Measurements from ENCODE around the gene NRL.

The NRL gene

DNA sequence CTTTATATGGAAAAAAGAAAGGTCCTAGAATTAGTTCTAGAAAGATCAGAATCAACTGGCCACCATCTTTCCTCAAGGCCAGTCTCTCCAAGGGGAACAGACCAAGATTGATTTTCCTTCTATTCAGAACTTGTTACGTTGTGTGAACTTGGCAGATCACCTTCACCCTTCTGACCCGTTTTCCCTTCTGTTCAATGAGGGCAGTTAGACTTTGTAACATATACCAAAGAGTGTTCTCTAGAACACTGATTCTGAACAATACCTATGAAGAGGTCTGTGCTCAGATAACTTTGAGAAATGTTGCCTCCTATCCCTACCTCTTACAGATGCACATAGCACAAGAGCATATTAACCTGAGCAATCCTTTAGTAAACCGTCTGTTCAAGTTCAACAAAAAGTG is 31.3 kb downstream of the NRL start:
- no peak for DNase-seq (ENCODE audit: low read depth in 2 of 2, low spot score in 1 of 2)

DNA sequence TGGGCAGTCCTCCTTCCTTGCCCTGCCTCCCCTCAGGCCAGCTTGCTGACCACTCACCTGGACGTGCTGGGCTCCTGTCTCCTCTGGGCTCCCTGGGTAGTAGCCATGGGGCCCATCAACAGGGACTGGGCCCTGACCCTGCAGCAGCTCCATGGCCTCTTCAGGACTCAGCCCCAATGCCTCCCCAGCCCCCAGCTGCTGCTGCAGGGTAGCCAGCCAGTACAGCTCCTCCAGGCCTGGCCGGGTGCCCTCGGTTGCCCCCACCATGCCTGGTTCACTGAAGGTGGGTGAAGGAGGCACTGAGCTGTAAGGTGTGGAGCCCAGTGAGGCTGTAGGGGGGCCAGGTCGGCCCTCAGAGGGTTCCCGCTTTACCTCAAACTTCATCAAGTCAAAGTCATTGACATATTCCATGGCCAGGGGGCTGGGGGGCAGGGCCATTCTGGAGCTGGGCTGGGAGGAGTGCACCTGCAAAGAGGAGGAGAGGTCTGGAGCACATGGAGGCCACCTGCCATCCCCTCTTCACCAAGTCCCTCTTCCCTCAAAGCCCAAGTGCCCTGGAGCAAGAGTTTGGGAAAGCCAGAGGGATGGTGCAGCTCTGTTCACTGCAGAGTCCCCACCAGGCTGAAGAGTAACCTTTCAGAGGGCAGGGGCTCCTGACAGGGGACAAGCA is 32.2 kb downstream of the NRL start:
- DNase-seq (ENCODE audit: low read depth in 2 of 2, low spot score in 1 of 2): no peak

DNA sequence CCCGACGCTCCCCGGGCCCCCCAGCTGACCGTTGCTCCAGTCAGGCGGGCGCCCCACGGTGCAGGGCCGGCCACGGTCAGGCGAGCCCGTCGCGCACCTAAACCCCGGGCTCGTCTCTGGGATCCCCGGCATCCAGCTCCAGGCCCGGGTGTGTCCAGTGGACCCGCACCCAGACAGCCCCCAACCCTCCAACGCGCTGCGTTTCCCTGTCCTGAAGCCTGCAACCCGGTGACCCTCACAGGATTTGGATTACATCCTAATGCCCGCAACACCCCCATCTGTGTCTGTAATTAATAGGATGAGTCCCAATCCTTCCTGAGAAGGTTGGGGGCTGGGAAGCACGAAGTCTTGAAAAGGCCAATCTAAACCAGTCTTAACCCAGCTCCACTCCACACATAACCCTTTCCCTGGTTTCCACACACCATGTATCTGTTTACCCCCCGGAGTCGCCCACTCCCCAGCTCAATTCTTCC is 33.0 kb downstream of the NRL start:
- DNase-seq (ENCODE audit: low read depth in 2 of 2, low spot score in 1 of 2): no peak

DNA sequence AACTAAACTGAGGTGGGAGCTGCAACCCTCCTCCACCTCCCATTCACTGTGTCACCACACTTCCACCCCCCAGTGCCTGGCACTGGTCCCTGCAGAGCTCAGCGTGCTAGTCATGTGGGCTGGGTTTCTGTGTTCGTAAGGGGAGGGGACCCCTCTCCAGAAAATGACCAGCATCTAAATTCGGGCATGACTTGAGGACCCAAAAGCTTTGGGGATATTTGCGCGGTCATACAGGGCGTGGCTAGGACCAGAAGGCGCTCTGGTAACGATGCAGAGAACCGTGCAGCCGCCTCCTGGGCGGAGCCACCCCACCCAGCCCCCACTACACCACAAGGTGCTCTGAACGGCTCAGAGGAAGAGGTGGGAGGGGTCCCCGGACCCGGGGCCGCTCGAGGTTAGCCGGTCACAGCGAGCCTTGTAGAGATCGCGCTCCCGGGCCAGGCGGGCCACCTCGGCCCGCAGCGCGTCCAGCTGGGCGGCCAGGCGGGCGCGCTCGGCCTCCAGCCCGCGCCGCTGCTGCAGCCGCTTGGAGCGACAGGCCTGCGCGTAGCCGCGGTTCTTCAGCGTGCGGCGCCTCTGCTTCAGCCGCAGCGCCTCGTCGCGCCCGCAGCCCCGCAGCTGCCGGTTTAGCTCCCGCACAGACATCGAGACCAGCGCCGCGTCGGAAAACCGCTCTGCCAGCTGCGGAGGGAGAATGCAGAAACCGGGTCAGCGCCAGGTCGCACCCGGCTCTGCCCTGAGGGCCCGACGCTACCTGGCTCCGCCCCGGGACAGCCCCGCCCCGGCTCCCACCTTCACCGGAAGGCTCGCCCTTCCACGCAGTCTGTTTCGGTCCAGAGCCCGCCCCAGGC is 33.6 kb downstream of the NRL start:
- DNase-seq (ENCODE audit: low read depth in 2 of 2, low spot score in 1 of 2): peak in 1 of 2 donors; percentile 40

DNA sequence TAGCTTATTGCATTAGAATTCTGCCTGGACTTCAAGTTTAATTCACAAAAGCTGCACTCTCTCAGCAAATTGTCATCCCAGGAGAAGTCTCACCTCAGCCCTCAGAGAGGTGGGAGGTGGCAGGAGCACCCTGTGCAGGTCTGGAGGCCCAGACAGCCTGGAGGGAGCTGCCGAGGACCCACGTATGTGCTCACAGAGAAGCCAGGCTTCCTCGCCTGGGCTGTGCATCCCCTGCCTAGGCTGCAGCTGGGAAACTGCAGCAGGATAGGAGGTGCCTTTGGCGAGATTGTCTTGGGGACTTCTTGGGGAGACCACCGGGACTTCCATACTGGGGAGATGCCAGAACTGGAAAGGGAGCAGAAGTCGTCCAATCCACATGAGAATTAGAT is 34.6 kb downstream of the NRL start:
- DNase-seq (ENCODE audit: low read depth in 2 of 2, low spot score in 1 of 2): no peak

DNA sequence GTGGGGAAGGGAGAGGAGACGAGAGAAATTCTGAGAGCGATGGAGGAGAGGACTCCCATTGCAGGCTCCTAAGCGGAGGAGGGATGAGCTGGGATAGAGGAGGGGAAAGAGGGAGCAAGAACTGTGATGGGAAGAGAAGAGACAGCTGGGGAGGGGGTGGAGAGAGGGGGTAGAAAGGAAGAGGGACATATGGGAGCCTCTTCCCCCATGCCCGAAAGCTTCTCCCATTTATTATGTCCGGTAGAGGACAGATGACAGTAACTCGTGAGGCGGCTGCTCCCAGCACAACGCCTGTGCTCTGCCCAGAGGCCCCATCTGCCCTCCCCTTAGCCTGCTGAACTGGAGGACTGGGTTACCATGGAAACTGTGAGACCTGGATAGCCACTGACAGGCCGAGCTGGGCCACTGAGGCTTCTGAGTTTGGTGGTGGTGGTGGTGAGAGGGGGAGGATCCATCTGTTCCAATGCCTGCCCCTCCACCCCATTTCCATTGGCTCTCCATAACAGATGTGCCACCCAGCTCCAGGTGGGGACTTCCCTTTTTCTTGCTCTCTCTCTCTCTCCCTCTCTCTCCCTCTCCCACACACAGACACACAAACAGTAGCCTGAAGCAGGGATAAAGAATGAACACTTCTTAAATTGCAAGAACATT is 35.1 kb downstream of the NRL start:
- no peak for DNase-seq (ENCODE audit: low read depth in 2 of 2, low spot score in 1 of 2)

DNA sequence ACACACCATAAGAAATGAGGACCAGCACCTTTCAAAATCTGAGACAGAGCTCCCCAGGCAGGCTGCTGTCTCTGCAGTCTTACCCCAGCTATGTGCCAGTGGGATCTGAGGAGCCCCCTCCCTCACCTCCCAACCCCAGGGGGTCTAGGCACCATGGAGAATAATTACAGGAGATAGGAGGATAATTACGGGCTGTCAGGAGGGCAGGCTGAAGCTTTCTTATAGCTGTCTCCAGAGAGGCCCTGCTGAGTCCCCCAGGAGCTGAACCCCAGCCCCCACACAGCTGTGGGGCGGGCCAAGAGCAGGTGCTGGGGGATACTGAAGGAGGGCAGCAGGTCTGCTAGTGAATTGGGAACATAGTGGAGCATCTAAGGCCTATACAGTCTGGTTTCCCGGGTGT is 36.6 kb downstream of the NRL start:
- no peak for DNase-seq (ENCODE audit: low read depth in 2 of 2, low spot score in 1 of 2)

DNA sequence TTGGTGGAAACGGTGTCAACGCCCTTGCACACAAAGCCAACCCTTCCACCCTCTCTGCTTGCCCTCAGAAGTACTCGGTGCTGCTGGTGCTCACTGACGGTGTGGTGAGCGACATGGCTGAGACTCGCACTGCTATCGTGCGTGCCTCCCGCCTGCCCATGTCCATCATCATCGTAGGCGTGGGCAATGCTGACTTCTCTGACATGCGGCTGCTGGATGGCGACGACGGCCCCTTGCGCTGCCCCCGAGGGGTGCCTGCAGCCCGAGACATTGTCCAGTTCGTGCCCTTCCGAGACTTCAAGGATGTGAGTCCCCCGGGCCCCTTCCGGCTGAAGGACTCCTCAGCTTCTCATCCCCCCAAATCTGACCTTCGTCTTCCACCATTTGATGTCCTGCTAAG is 37.7 kb downstream of the NRL start:
- no peak for DNase-seq (ENCODE audit: low read depth in 2 of 2, low spot score in 1 of 2)

DNA sequence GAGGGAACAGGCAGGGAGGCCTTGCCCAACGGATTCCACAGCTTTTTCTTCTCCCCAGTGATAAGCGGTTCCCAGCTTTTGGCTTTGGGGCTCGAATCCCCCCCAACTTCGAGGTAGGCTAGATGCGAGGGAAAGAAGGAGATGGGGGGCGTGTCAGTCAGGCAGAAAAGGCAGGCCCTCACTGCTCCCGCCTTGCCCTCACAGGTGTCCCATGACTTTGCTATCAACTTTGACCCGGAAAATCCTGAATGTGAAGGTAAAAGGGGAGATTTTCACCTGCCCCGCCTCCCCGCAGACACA is 38.5 kb downstream of the NRL start:
- no peak for DNase-seq (ENCODE audit: low read depth in 2 of 2, low spot score in 1 of 2)

DNA sequence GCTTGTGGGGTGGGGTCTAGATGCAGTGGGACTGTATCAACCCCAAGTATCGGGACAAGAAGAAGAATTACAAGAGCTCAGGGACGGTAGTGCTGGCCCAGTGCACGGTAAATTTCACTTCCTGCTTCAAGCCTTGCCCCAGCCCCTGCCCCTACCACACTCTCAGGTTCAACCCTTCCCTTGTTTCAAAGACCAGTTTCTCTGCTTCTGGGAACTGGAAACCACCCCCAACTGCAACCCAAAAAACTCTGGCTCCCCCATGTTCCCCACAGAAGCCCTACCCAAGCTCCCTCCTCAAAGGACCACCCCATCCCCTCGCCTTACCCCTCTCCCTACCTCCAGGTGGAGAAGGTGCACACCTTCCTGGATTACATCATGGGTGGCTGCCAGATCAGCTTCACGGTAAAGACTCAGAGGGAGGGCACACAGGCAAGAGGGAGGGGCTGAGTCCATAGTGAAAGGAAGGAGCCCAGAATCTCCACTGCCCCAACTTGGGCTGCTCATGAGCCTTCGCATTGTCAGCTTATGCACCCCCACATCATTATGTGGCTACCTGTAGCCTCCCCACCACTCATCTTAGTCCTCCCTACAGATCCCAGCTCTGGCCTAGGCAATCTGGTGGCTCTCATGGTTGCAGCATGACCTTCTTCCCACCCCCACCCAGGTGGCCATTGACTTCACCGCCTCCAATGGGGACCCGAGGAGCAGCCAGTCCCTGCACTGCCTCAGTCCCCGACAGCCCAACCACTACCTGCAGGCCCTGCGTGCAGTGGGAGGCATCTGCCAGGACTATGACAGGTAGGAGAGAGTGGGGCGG is 39.1 kb downstream of the NRL start:
- no peak for DNase-seq (ENCODE audit: low read depth in 2 of 2, low spot score in 1 of 2)

DNA sequence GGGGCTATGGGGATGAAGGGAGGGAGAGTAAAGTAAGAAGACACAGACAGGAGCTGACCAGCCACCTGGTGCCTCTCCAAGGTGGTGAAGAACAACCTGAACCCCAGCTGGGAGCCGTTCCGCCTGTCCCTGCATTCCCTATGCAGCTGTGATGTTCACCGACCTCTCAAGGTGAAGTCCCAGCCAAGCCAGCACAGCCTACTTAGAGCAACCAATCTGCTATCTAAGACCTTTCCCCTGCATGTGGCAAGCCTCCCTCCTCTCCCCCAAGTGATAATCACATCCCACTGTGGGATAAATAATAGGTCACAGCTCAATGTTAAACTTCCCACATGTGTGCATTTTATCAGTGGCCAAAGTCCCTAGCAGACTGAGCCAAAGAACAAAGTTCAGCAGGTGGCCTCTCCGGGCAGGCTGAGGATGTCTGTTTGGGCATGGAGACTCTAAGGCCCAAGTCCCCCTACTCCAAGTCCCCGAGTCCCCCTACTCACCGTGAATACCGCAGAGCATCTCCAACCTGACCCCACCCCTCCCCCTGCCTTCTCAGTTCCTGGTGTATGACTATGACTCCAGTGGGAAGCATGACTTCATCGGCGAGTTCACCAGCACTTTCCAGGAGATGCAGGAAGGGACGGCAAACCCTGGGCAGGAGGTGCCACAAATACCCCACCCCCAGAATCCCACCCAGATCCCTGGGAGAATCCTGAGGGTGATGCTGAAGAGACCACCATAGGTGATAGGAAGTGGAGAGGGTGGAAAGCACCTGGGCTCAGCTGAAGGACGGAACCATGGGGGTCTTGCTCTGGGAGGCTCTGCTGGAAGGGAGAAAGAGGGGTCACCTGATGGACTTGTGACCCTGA is 39.9 kb downstream of the NRL start:
- DNase-seq (ENCODE audit: low read depth in 2 of 2, low spot score in 1 of 2): no peak

DNA sequence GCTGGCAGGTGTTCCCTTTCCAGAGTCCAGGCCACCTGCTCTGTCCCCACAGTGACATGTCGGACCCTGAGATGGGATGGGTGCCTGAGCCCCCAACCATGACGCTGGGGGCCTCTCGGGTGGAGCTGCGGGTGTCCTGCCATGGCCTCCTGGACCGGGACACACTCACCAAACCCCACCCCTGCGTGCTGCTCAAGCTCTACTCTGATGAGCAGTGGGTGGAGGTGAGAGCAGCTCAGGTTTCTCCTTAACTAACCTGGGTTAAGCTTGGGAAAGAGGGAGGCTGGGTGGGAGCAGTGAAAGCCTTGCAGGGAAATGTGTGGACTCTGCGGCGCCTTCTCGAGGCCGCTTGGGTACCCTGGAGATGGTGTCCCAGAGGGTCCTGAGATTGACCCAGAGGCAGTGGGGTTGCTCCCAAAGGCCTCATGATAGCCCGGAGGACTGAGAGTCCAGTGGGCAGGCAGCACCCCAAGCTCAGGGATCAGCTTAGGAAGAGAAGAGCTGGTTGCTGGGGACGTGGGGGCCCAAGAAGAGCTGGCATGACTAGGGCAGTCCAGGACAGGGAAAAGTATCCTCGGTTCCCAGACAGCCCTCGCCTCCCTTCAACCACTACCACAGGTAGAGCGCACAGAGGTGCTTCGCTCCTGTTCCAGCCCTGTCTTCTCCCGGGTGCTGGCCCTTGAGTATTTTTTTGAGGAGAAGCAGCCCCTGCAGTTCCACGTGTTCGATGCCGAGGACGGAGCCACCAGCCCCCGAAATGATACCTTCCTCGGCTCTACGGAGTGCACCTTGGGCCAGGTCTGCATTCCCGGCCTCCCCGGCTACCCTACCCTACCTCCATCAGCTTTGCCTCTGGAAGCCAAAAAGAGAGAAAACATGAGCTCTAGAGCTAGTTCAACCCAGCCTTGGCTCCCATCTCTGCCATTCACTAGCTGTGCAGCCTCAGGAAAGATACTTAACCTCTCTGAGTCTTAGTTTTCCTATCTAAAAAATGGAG is 41.6 kb downstream of the NRL start:
- no peak for DNase-seq (ENCODE audit: low read depth in 2 of 2, low spot score in 1 of 2)

DNA sequence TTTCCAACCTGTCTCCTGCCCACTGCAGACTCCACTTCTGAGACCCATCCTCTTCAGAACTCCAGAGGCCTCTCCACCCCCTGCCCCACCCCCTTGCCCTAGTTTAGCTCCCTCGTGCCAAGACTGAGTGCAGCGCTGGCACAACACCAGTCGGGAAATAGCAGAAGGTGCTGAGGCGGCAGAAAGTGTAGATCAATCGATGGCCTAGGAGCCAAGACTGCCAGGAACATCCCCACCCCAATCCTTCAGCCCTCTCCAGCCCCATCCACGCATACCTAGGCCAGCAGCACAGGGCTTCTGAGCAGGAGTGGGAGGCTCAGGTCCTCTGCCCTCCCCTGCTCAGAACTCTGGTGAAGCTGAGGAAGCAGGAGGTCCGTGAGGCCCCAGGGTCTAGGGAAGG is 42.3 kb downstream of the NRL start:
- no peak for DNase-seq (ENCODE audit: low read depth in 2 of 2, low spot score in 1 of 2)

DNA sequence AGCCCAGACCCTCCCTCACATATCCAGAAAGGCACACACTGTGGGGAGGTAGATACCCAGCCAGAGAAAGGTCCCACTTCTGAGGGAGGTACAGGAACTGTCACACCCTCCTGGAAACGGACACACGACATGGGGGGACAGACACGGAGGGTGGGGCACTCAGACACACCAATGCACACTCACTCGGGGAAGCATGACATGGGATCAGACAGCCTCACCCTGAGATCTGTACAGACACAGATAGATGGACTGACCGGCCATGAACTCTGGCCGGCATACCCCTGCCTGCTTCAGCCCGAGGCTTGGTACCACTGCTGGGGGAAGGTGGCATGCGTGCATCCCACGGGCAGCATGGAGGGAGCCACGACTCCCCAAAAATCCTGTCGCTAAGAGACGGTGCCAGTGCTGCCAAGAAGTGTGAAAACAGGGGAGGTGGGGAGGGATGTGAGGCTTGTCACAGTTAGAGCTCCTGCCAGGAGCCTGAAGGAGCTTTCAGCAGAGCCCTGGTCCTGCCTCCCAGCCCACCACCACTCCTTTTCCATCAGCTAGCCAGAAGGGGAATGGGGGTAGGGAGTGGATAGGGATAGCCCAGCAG is 42.8 kb downstream of the NRL start:
- DNase-seq (ENCODE audit: low read depth in 2 of 2, low spot score in 1 of 2): no peak

DNA sequence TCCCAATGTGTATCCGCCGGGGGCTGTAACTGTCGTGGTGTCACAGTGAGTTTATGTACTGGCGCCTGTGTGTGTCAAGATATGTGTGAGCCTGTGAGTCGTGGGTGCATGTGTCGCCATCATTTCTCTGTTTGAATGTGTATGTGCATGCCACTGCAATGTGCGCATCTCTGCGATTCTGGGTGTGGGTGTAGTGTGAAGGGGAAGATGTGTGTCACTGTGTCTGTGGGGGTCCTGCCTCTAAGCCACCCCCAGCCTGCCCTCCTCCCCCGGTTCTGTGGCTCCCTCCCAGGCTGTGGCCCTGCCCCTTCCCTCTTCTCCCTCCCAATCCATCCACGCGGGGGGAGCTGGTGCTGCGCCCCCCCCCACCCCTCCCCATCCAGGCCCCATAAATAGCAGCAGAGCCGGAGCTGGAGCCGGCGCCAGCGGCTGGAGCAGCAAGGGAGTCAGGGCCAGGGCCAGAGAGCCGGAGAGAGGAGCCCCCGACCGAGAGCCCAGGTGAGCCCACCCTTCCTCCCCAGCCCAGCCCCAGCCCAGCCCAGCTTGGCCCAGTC is 43.5 kb downstream of the NRL start, which contains the start of gene CPNE6:
CPNE6 (plus strand) TSS at position 419 of the 554 bp plus-strand sequence. CDS start 1,375 bp downstream, outside the sequence.
- no peak for DNase-seq (ENCODE audit: low read depth in 2 of 2, low spot score in 1 of 2)

DNA sequence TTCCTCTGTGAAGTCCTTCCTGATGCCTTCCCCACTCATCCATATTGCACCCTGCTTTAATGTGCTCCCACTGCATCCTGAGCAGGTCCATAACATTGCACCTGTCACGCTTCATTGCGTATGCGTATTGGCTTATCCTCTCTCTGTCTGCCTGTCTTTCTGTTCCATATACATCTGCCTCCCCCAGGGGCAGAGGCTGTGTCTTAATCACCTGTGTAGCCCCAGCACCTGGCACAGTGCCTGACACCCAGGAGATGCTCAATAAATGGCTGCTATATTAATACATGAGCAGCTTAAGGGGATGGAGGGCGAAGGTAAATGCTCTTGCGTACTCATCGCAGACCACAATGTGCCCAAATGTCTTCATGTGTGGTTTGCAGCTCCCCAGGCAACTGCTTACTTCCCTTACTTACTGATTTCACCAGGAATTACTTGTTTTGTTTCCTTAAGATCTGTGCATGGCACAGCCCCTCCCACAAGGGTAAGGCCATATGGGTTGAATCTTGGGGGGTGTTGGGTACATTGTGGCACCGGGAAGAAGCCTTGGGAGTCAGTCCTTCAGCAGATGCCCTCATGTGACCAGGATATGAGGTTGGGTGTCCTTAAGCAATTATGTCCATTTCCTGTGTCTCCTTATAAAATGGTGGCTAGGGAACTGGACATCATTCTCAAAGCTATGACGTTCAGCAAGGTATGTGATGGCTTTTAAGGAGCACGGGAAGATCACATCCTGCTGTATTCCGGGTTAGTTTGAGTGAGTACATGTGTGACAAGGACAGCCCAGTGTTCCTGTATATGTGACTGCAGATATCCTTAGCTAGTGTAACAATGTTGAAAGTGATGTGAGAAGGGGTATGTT is 44.2 kb downstream of the NRL start:
- no peak for DNase-seq (ENCODE audit: low read depth in 2 of 2, low spot score in 1 of 2)

DNA sequence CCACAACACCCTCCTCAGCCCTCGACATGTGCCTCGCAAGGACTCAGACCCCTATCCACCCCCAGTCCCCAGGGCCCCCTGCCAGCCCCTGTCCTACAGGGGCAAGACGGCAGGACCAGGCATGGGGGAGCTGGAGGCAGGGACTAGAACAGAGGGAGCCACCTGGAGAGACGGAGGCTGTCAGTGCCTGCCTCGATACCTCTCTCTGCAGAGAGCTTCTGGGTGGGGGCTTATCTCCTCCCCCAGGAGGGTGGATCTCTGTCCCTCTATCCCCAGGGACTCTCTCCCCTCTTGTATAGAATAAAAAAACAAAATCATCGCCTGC is 45.4 kb downstream of the NRL start:
- no peak for DNase-seq (ENCODE audit: low read depth in 2 of 2, low spot score in 1 of 2)
